ENCODE measurements around the gene MCEMP1. TPM values are rescaled to one million over a fixed set of nuclear protein-coding genes. Genes with fewer than 3 reads are reported as not detected.

The MCEMP1 gene
- polyA plus RNA-seq, 4 donors: 0.13 to 0.31 (median 0.24) TPM

DNA sequence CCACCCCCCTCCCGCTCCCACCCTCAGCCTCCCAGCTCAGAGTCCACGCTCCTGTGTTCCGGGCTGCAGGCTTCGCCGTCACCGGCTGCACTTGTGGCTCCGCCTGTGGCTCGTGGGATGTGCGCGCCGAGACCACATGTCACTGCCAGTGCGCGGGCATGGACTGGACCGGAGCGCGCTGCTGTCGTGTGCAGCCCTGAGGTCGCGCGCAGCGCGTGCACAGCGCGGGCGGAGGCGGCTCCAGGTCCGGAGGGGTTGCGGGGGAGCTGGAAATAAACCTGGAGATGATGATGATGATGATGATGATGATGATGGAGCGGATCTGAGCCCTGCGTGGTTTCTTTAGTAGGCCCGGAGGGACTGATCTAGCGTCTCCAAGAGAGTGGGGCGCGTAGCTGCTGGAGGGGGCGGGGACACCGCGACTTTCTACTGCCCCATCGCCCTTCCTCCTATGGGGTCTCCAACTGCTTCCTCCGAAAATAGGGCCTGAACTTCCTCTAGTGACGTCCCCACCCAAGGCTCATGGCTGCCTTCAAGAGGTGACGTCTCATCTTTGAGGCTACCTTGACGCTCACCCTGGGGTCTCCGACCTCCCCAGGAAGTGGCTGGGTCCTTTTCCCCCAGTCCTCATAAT lies 6.6 kb upstream of the MCEMP1 start:
- DNase-seq (ENCODE audit: low read depth in 4 of 4, low spot score in 3 of 4): no peak

DNA sequence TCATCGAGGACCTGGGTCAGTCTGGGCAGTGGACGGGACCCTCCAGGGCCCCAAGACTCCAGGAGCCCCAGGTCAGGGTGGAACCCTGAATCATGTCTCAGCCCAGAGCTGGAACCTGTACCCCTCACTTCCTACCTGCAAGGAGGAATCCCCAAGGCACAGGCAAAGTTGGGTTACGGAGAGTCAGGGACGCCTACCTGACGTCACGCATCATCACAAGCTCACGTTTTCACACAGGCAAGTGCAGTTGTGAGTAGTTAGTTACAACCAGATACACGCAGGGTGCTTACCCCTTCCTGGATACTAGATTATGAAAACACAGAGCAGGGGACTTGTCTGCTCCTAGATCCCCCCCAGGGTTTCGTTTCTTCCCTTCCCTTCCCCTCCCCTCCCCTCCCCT lies 6.1 kb upstream of the MCEMP1 start:
- DNase-seq (ENCODE audit: low read depth in 4 of 4, low spot score in 3 of 4): no peak

DNA sequence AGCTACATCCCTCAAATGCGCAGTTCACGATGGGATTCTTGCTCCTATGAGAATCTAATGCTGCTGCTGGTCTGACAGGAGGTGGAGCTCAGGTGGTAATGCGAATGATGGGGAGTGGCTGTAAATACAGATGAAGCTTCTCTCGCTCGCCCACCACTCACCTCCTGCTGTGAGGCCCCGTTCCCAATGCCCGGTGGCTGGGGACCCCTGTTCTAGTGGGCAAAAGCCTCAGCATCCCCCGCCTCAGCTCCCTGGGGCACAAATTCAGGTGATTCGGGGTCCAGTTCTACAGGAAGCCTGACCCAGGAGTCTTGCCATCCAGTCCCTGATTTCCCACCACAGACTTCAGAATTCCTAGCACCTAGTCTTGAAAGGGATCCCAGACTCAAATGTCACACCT lies 4.4 kb upstream of the MCEMP1 start:
- no peak for DNase-seq (ENCODE audit: low read depth in 4 of 4, low spot score in 3 of 4)

DNA sequence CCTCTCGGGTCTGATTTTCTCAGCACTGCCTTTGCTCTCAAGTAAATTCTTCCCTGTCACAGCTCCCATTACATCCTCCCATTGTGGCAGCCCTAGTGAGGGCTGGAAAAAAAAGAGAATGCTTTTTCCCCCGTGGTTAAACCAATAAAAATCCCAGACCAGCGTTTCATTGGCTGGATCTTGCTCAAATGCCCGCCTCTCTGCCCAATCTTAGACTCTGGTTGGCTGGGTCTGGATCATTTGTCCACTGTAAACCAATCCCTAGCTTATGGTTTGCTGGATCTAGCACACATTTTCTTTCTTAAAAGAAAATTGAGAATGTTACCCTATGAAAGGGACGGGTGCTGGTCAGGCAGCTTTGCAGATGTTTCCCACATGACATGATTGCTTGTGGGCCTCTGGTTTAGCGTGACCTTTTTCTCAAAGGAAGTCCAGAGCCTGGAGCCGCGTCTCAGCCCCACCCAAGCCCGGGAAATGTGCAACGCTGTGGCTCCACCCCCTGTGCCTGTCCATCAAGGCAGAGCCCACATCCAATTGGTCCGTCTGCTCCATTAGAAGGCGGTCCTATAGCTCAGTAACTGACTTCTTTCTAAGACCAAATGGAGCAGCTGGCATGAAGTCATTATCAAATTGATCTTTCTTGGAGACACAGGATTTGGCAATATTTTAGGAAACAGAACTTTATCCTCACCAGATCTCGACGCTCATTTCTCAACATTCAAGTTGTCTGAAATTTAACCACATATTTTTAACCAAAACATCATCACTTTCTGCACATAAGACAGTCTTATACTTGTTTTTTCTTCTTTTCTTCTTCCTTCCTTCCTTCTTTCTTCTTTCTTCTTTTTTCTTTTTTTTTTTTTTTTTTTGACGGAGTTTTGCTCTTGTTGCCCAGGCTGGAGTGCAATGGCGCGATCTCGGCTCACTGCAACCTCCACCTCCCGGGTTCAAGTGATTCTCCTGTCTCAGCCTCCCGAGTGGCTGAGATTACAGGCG lies 2.6 kb upstream of the MCEMP1 start:
- no peak for DNase-seq (ENCODE audit: low read depth in 4 of 4, low spot score in 3 of 4)

DNA sequence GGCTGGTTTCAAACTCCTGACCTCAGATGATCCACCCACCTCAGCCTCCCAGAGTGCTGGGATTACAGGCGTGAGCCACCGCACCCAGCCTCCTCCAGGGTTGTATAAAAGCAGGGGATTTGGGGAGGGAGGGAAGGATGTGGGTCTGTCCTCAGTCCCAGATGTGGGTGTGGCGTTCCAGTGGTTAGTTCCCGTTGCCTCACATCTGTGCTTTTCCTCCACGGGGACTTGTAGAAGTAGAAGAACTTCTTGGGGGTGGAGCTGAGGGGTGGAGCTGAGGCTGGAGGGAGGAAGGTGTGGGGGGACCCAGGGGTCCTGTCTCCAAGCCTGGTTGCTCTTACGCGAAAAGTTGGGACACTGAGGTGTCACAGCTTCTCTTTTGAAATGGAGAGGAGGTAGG lies 514 bp upstream of the MCEMP1 start:
- DNase-seq (ENCODE audit: low read depth in 4 of 4, low spot score in 3 of 4): no peak

DNA sequence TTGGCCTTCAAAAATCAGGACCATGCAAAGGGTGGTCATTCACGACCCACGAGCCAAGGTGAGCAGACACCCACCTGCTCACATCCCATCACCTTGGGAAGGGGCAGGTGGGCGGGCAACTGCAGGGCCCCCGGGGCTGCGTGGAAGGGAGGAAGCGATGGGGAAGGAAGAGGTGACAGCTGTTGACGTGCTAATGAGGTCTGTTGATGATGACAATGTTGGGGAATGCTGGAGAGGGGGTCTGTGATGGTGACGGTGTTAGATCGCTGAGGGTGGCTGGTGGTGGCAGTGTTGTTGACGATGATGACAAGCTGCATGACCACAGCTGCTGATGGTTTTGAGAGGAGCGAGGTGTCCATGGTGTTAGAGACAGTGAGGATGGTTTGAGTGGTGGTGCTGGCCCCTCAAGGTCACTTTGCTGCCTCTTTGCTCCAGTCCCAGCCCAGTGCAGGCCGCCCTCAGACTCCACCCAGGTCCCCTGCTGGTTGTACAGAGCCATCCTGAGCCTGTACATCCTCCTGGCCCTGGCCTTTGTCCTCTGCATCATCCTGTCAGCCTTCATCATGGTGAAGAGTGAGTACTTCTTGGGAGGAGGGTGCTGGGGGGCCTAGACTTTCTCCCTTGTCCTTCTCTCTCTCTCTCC lies 900 bp downstream of the MCEMP1 start:
- DNase-seq (ENCODE audit: low read depth in 4 of 4, low spot score in 3 of 4): no peak

DNA sequence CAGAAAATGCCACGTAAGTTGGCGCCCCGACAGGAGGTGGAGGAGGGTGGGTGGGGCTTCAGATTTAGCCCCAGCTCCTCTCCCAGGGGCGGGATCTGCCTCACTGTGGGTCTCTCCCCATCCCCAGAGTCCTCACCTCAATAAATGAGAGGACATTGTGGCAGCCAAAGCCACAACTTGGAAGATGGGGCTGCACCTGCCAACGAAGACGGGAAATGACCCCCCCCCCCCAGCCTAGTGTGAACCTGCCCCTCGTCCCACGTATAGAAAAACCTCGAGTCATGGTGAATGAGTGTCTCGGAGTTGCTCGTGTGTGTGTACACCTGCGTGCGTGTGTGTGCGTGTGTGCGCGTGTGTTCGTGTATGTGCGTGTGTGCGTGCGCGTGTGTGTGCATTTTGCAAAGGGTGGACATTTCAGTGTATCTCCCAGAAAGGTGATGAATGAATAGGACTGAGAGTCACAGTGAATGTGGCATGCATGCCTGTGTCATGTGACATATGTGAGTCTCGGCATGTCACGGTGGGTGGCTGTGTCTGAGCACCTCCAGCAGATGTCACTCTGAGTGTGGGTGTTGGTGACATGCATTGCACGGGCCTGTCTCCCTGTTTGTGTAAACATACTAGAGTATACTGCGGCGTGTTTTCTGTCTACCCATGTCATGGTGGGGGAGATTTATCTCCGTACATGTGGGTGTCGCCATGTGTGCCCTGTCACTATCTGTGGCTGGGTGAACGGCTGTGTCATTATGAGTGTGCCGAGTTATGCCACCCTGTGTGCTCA lies 2.3 kb downstream of the MCEMP1 start:
- DNase-seq (ENCODE audit: low read depth in 4 of 4, low spot score in 3 of 4): no peak

DNA sequence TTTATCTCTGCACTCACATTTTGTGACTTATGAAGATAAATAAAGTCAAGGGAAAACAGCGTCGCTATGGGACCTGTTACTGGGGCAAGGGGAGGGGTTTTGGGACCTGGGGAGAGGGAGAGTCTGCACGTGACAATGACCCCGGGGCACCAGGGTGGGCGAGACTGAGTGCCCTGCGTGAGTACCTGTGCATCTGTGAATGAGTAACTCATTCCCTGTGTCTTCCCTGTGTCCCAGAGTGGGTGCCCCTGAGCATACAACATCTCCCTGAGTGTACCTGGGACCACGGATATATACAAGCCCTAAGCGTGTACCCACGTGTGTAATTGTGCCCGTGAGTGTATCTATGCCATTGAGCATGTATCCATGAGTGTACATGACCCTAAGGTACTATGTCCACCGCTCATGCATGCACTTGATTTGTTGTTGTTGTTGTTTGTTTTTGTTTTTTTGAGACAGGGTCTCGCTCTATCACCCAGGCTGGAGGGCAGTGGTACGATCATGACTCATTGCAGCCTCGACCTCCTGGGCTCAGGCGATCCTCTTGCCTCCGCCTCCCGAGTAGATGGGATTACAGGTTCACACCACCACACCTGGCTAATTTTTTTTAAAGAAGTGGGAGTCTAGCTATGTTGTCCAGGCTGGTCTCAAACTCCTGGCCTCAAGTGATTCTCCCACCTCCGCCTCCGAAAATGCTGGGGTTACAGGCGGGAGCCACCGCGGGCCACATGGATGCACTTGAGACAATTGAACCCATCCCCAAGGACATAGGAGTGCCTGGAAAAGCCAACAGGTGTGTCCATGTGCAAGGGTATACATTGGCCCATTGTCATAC lies 3.1 kb downstream of the MCEMP1 start:
- DNase-seq (ENCODE audit: low read depth in 4 of 4, low spot score in 3 of 4): no peak

DNA sequence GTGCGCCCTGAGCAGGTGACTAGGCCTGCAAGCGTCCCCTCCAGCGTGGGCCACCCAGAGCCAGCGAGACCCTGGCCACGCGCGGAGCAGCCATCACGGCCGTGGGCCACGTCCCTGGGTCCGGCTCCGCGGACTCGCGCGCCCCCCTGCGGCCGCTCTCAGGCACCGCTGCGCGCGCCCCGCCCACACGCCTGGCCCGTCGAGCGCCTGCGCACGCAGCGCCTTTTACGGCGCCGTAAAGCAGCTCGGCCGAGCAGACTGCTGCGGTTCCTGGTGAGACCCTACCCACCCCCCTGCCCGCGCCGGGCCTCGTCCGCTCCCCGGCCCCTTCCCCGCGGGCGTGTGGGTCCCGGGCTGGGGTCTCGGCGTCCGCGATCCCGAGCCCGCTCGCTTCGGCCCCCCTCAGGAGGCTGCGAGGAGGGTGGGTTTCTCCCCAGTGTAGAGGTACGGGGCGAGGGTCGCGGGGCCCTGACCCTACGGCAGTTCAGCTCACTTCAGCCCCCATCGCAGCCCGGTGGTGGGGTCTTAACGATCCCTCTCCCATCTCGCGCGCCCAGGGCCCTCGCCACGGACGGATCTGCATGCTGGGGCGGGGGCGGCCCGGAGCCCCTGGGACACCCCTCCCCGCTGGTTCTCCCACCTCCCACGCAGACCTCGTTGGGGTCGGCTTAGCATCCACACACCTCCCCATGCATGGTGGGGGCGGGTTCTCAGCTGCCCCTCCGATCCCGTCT lies 3.9 kb downstream of the MCEMP1 start, which contains the start of gene TRAPPC5:
Gene TRAPPC5, plus strand, starts transcription at position 228 of the 734 bp plus-strand sequence. CDS start 1,421 bp downstream, outside the sequence.
- DNase-seq (ENCODE audit: low read depth in 4 of 4, low spot score in 3 of 4): peak; percentile 62 to 82 (median 77)

DNA sequence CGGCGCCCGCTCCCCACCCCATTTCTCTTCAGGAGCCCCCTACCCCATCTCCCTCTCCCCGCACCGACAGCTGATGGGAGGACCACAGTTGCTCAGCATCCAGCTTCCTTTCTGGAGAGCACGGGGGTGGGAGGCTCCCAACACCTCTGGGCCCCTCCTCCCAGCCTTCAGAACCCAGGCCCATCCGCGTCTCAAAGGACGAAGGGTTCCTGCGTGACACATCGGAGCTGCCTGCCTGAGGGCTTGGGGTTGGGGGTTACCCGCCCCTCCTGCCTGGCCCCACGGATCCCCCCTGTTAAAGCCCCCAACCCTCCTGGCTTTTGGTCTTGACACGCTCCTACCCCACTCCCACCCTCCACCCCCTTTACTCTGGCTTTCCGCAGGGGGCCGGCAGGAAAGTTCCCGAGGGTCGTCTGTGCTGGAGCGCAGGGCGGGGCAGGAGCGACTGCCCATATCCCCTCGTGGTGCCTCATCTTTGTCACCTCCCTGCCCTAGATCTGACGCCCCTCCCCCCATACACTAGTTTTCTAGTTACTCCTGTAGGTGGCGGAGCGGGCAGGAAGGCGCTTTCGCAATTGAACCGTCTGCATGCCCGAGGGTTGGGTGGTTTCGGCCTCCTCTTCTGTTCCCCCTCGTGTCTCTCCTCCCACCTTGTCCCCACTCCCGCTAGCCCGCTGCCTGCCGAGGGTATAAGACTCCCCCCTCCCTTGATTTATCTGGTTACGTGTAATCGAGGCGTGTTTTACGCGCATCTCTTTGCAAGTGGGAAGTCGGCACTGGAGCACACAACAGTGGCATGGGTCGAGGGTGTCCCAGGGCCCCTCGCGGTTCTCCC lies 4.7 kb downstream of the MCEMP1 start:
- DNase-seq (ENCODE audit: low read depth in 4 of 4, low spot score in 3 of 4): peak; percentile 57 to 67 (median 61)

DNA sequence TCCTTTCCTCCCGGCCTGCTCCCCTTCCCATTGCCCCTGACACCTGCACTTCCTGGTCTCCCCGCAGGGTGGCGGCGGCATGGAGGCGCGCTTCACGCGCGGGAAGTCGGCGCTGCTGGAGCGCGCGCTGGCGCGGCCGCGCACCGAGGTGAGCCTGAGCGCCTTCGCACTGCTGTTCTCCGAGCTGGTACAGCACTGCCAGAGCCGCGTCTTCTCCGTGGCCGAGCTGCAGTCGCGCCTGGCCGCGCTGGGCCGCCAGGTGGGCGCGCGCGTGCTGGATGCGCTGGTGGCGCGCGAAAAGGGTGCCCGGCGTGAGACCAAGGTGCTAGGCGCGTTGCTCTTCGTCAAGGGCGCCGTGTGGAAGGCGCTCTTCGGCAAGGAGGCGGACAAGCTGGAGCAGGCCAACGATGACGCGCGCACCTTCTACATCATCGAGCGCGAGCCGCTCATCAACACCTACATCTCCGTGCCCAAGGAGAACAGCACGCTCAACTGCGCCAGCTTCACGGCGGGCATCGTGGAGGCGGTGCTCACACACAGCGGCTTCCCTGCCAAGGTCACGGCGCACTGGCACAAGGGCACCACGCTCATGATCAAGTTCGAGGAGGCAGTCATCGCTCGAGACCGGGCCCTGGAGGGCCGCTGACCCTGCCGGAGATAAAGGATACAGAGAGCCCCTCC lies 5.4 kb downstream of the MCEMP1 start:
- no peak for DNase-seq (ENCODE audit: low read depth in 4 of 4, low spot score in 3 of 4)

DNA sequence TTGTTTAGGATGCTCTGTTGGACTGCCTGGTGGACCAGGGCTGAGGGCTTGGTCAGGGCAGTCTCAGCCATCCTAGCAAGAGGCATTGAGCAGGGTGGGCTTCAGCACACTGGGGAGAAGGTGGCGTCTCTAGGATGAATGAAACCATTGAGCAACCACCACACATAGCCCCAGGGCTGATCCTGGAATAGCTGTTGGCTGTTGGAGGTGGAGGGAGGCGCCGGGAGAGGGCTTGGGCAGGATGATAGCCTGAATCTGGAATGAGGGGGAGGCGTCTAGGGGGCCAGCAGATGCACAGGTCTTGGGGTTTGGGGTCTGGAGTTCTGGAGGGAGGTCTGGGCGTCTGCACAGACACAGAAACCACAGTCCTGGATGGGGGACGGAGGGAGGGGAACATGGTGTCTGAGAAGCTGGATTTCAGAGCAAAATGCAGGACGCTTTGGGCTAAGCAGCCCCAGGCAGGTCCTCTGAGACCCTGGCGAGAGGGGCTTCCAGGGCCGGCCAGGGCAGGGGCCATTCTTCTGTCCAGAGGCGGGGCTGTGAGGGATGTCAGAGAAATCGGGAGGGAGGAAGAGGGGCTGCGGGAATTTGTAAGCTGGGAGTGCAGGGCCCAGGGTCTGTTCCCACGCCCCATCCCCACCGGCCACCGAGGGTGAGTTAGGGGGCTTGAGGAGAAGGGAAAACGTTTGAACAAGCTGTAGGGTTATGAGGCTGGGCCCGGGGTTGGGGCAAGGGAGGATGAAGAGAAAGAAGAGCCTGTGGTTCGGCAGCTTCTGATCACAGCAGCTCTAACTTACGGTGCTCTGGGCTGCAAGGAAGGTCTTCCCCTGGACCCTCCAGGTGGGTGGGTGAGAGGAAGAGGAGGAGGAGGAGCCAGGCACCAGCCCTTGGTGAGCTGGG lies 8.9 kb downstream of the MCEMP1 start:
- DNase-seq (ENCODE audit: low read depth in 4 of 4, low spot score in 3 of 4): no peak

DNA sequence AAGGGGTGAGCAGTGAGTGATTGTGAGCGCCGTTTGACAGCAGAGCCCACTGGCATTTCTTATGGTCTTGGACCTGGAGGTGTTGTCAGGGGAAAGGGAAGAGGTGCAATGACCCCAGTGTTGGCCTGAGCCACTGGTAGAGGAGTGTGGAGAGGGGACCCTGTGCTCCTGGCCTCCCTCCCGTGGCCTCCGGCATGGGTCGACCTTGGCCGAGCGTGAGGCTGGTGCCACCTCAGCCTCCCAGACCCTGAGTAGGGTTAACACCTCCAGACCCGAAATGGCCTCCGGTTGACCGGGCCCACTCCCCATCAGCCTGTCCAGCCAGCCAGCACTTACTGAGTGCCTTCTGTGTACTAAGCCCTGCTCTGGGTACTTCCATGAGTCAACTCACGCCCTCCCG lies 10.3 kb downstream of the MCEMP1 start:
- no peak for DNase-seq (ENCODE audit: low read depth in 4 of 4, low spot score in 3 of 4)

DNA sequence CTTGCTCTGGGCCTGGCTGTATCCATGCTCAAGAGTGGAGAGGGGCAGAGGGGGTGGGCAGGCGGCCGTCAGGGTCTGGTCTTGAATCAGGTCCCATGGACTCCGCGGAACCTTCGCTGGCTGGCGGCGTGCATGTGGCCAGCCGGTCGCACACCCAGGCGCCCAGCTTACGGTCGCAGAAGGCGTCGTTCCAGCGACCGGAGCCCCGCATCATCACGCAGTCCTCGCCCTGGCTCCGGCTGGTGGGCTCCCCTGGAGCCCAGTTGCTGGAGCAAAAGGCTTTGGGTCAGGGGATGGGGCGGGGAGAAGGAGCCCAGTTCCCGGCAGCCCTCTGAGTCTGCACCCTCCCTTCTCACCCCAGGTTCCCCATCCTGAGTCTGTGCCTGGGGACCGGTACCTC lies 12.3 kb downstream of the MCEMP1 start:
- no peak for DNase-seq (ENCODE audit: low read depth in 4 of 4, low spot score in 3 of 4)

DNA sequence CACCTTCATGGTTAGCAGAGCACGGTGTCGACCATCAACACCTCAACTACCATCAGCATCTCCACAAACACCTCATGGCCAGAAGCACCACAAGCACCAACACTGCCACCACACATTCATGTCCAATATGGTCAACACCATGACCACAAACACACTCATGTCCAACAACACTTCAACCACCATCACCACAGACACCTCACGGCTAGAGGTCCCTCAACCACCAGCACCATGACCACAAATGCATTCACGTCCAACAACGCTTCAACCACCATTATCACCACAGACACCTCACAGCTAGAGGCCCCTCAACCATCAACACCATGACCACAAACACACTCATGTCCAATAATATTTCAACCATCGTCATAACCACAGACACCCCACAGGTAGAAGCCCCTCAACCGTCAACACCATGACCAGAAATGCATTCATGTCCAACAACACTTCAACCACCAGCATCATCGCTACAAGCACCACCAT lies 13.9 kb downstream of the MCEMP1 start:
- no peak for DNase-seq (ENCODE audit: low read depth in 4 of 4, low spot score in 3 of 4)

DNA sequence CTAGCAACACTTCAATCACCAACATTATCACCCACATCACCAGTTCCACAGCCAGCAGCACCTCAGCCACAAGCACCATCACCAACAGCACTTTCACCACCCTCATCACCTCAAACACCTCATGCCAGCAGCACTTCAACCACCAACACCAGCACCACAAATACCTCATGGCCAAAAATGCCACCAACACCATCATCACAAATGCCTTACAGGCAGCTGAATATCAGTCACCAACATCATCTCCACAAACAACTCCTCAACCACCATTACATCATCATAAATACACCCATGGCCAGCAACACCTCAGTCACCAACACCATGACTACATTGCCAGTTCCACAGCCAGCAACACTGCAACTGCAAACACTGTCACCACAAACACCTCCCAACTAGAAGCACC lies 14.6 kb downstream of the MCEMP1 start:
- DNase-seq (ENCODE audit: low read depth in 4 of 4, low spot score in 3 of 4): no peak
